H1 (cell line): ENCODE results near the gene ASAP3. TPM values are rescaled to one million over a fixed set of nuclear protein-coding genes. Genes with fewer than 3 reads are reported as not detected.

Experiments used
- ASH2L ChIP-seq: fragments of 200-600, 300-600 bp; sonication (generic); IDR thresholded peaks from one replicate; pipeline ENCODE4 v1.7.1; 2017; ENCODE audit warnings: low read length
- CHD7 ChIP-seq: fragments of 300-600 bp; sonication (generic); IDR thresholded peaks from 2 replicates; pipeline ENCODE4 v1.7.1; 2012; ENCODE audit warnings: low read length, moderate library complexity, mild to moderate bottlenecking, inconsistent platforms; ENCODE audit not compliant: insufficient replicate concordance
- FOSL1 ChIP-seq: IDR thresholded peaks from 2 replicates; pipeline ENCODE4 v1.6.1; 2011; ENCODE audit warnings: mild to moderate bottlenecking, low read depth, low read length, moderate library complexity; ENCODE audit not compliant: insufficient read depth
- PHF8 ChIP-seq: fragments of 200-600 bp; sonication (generic); conservative IDR thresholded peaks from 2 replicates; pipeline ENCODE4 v1.7.1; 2012; ENCODE audit warnings: low read depth, mild to moderate bottlenecking, inconsistent platforms, low read length, moderate library complexity
- polyA plus RNA-seq, 7 experiments: library from polyadenylated mRNA; depleted of rRNA in 3 of 7; stranded (reverse) in 5 of 7; unstranded in 2 of 7; fragments of >200 nt in 5 of 7; fragments of 200-250 nt in 2 of 7; gene quantifications; 1 replicate in 5 of 7; 2 replicates in 1 of 7; 4 replicates in 1 of 7; pipeline versions ENCODE4 v1.2.1 to v1.2.3, GENCODE V29; 2011 to 2013; ENCODE audit warnings: missing spikeins in 2 of 7, mixed read lengths in 2 of 7
- total RNA-seq: library from RNA; stranded (reverse); fragmentation: NEBNext Ultra II Directional; extraction: Animal tissue kit (Norgen Biotek cat#: 25700); gene quantifications from 2 replicates; pipeline ENCODE4 v1.2.1, GENCODE V29; 2021

ASAP3 gene
- total and polyA plus RNA-seq, 2 of the 8 experiments (the other 6 are each of a cell fraction or from before 2014, with no cell fraction given): 53.1 to 58.0 TPM

DNA sequence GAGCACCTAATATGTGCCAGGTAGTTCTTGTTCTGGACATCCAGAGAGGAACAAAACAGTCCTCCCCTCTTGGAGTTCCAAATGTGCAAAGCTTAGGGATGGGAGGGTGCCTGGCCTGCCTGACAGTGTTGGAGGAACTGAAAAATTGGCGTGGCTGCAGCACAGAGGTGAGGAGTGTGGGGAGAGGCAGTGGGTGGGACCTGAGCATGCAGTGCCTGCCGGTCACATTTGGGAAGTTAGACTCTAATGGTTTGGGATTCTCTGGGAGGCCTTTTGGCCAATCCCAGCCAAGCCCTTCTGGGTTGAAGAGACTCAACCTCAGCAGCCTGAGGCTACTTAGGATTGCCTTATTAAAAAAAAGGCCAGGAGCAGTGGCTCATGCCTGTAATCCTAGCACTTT, 57.2 kb downstream of the ASAP3 start (continued):
- TF ChIP-seq CHD7: no peak
- TF ChIP-seq PHF8: no peak
- no peak for TF ChIP-seq FOSL1
- TF ChIP-seq ASH2L: no peak
